H9 (cell line): ENCODE results near the gene NPNT. TPM values are rescaled to one million over a fixed set of nuclear protein-coding genes. Genes with fewer than 3 reads are reported as not detected.

Experiments
- DNase-seq: peaks from one replicate; pipeline ENCODE4 v3.0.0-alpha.2; 2017
- H2AFZ ChIP-seq: one replicate; pipeline ENCODE4 v1.6.1; 2013; ENCODE audit warnings: mild to moderate bottlenecking, low read length, control low read depth, moderate library complexity
- H2AK5ac ChIP-seq: 2 replicates; pipeline ENCODE4 v1.6.1; 2013; ENCODE audit warnings: low read length, control low read depth, mixed read lengths; ENCODE audit not compliant: insufficient read length
- H2BK120ac ChIP-seq: one replicate; pipeline ENCODE4 v1.6.1; 2013; ENCODE audit warnings: low read depth, mild to moderate bottlenecking, low read length, control low read depth, inconsistent platforms; ENCODE audit not compliant: poor library complexity, severe bottlenecking
- H2BK12ac ChIP-seq: 2 replicates; pipeline ENCODE4 v1.6.1; 2013; ENCODE audit warnings: low read length, control low read depth, mixed read lengths, low read depth; ENCODE audit not compliant: insufficient read length
- H2BK15ac ChIP-seq: 2 replicates; pipeline ENCODE4 v1.6.1; 2013; ENCODE audit warnings: low read depth, low read length, control low read depth
- H2BK20ac ChIP-seq: one replicate; pipeline ENCODE4 v1.6.1; 2013; ENCODE audit warnings: low read depth, mild to moderate bottlenecking, low read length, control low read depth, inconsistent platforms; ENCODE audit not compliant: poor library complexity, severe bottlenecking
- H2BK5ac ChIP-seq: 2 replicates; pipeline ENCODE4 v1.6.1; 2013; ENCODE audit warnings: low read length, control low read depth, mixed read lengths; ENCODE audit not compliant: insufficient read length
- H3K14ac ChIP-seq: 2 replicates; pipeline ENCODE4 v1.6.1; 2013; ENCODE audit warnings: low read length, control low read depth; ENCODE audit not compliant: insufficient read depth
- H3K18ac ChIP-seq: 2 replicates; pipeline ENCODE4 v1.6.1; 2013; ENCODE audit warnings: low read depth, mild to moderate bottlenecking, mixed read lengths, low read length, control low read depth; ENCODE audit not compliant: insufficient read length
- H3K23ac ChIP-seq: 2 replicates; pipeline ENCODE4 v1.6.1; 2013; ENCODE audit warnings: low read length, control low read depth, mixed read lengths, low read depth; ENCODE audit not compliant: insufficient read length
- H3K23me2 ChIP-seq: 2 replicates; pipeline ENCODE4 v1.6.1; 2013; ENCODE audit warnings: low read depth, mild to moderate bottlenecking, mixed read lengths, low read length, control low read depth; ENCODE audit not compliant: insufficient read length, poor library complexity, severe bottlenecking
- H3K27ac ChIP-seq: 2 replicates; pipeline ENCODE4 v1.5.1; 2013; ENCODE audit warnings: low read length, control low read depth, mixed read lengths, low read depth; ENCODE audit not compliant: insufficient read length
- H3K27me3 ChIP-seq: 2 replicates; pipeline ENCODE4 v1.6.1; 2013; ENCODE audit warnings: low read length, control low read depth, inconsistent platforms; ENCODE audit not compliant: insufficient read depth
- H3K4ac ChIP-seq: 2 replicates; pipeline ENCODE4 v1.6.1; 2013; ENCODE audit warnings: low read depth, mild to moderate bottlenecking, control low read depth, inconsistent platforms, low read length, moderate library complexity
- H3K4me1 ChIP-seq: 2 replicates; pipeline ENCODE4 v1.6.1; 2013; ENCODE audit warnings: low read length, control low read depth, inconsistent platforms; ENCODE audit not compliant: insufficient read depth
- H3K4me2 ChIP-seq: 2 replicates; pipeline ENCODE4 v1.6.1; 2013; ENCODE audit warnings: low read length, control low read depth, mixed read lengths; ENCODE audit not compliant: insufficient read length, insufficient read depth
- H3K56ac ChIP-seq: 2 replicates; pipeline ENCODE4 v1.6.1; 2013; ENCODE audit warnings: low read depth, mild to moderate bottlenecking, mixed read lengths, low read length, control low read depth; ENCODE audit not compliant: insufficient read length
- H3K79me1 ChIP-seq: 2 replicates; pipeline ENCODE4 v1.6.1; 2013; ENCODE audit warnings: low read depth, mild to moderate bottlenecking, moderate library complexity, low read length, control low read depth, inconsistent platforms; ENCODE audit not compliant: insufficient read depth, poor library complexity, severe bottlenecking
- H3K79me2 ChIP-seq: 2 replicates; pipeline ENCODE4 v1.6.1; 2013; ENCODE audit warnings: low read length, control low read depth, inconsistent platforms; ENCODE audit not compliant: insufficient read depth
- H3K9ac ChIP-seq: 2 replicates; pipeline ENCODE4 v1.6.1; 2013; ENCODE audit warnings: low read length, control low read depth, mixed read lengths; ENCODE audit not compliant: insufficient read length; ENCODE audit errors: extremely low read depth
- H3K9me3 ChIP-seq: one replicate; pipeline ENCODE4 v1.6.1; 2013; ENCODE audit warnings: low read depth, low read length, inconsistent platforms; ENCODE audit not compliant: control insufficient read depth
- H3T11ph ChIP-seq: one replicate; pipeline ENCODE4 v1.6.1; 2013; ENCODE audit warnings: mild to moderate bottlenecking, low read length, control low read depth, inconsistent platforms
- H4K20me1 ChIP-seq: one replicate; pipeline ENCODE4 v1.6.1; 2013; ENCODE audit not compliant: control insufficient read depth, insufficient read length, insufficient read depth
- H4K5ac ChIP-seq: 2 replicates; pipeline ENCODE4 v1.6.1; 2013; ENCODE audit warnings: low read depth, mild to moderate bottlenecking, mixed read lengths, low read length, control low read depth; ENCODE audit not compliant: insufficient read length
- H4K8ac ChIP-seq: replicated peaks from 2 replicates; pipeline ENCODE4 v1.6.1; 2013; ENCODE audit warnings: low read length, control low read depth, mixed read lengths, low read depth; ENCODE audit not compliant: insufficient read length
- H4K91ac ChIP-seq: 2 replicates; pipeline ENCODE4 v1.6.1; 2013; ENCODE audit warnings: low read depth, mild to moderate bottlenecking, moderate library complexity, mixed read lengths, low read length, control low read depth; ENCODE audit not compliant: insufficient read length
- H3K27ac Mint-ChIP-seq, 3 experiments: 2 replicates in 2 of 3; 3 replicates in 1 of 3; pipeline ENCODE4 v1.8.0; 2020 to 2021; ENCODE audit warnings: mixed read lengths in 3 of 3, mild to moderate bottlenecking in 1 of 3, moderate library complexity in 1 of 3
- H3K27me3 Mint-ChIP-seq: 2 replicates; pipeline ENCODE4 v1.8.0; 2021; ENCODE audit warnings: low read depth, mild to moderate bottlenecking, moderate library complexity, mixed read lengths
- H3K36me3 Mint-ChIP-seq, 3 experiments: 2 replicates in 2 of 3; 3 replicates in 1 of 3; pipeline ENCODE4 v1.8.0; 2020 to 2021; ENCODE audit warnings: low read depth in 3 of 3, mixed read lengths in 3 of 3; ENCODE audit not compliant: insufficient read depth in 1 of 3
- H3K4me1 Mint-ChIP-seq, 2 experiments: 2 replicates each; pipeline ENCODE4 v1.8.0; 2020; ENCODE audit warnings: mixed read lengths in 2 of 2
- H3K4me3 Mint-ChIP-seq, 2 experiments: 2 replicates in 1 of 2; 3 replicates in 1 of 2; pipeline ENCODE4 v1.8.0; 2020 to 2021; ENCODE audit warnings: mild to moderate bottlenecking in 2 of 2, mixed read lengths in 2 of 2, moderate library complexity in 1 of 2
- H3K9me3 Mint-ChIP-seq, 2 experiments: 2 replicates in 1 of 2; 3 replicates in 1 of 2; pipeline ENCODE4 v1.8.0; 2020; ENCODE audit warnings: mild to moderate bottlenecking in 2 of 2, mixed read lengths in 2 of 2, moderate library complexity in 1 of 2
- CTCF ChIP-seq: fragments of 200-600 bp; sonication (generic); conservative IDR thresholded peaks from 3 replicates; pipeline ENCODE4 v1.8.0; 2021; ENCODE audit warnings: antibody characterized with exemption, mild to moderate bottlenecking
- WGBS: extraction: QIAGEN DNeasy Blood & Tissue Kit; methylation state at CpG from one replicate; pipeline ENCODE4 v1.1.7; 2013; ENCODE audit warnings: missing lambda C conversion rate, low lambda C conversion rate, mixed read lengths; ENCODE audit not compliant: insufficient read length; ENCODE audit errors: extremely low coverage; 5-methylcytosine and 5-hydroxymethylcytosine counted together
- total RNA-seq: library from RNA; stranded (reverse); gene quantifications from 2 replicates; pipeline ENCODE4 v1.2.1, GENCODE V29; 2021

The NPNT gene
- total RNA-seq, 1 experiment from 2014 or later = 0.37 TPM

- Histone ChIP-seq H4K91ac (no peak overlapping the region), H3K79me2 (no peaks in the 10 kb centered on the region), H3K79me1 (no peaks in the 10 kb centered on the region), H3K23ac (no peak overlapping the region), H3K4ac (no peak overlapping the region), H3K27me3 (no peaks in the 10 kb centered on the region), H2BK15ac (no peak overlapping the region), H3K4me1 (no peaks in the 10 kb centered on the region), H4K5ac (no peak overlapping the region), H2BK5ac (no peak overlapping the region), H2BK120ac (no peak overlapping the region), H2BK20ac (no peak overlapping the region), H3K14ac (no peak overlapping the region), H3K27ac (no peak overlapping the region), H3K4me2 (no peak overlapping the region), H2AK5ac (no peak overlapping the region), H2AFZ (no peak overlapping the region), H3K9me3 (no peaks in the 10 kb centered on the region), H3K18ac (no peak overlapping the region), H4K8ac (no peak overlapping the region), H3K9ac (no peak overlapping the region), H2BK12ac (no peak overlapping the region), H3K23me2 (no peaks in the 10 kb centered on the region), H3K56ac (no peak overlapping the region), H4K20me1 (no peaks in the 10 kb centered on the region), H3T11ph (no peak overlapping the region)
- TF ChIP-seq CTCF = no peak
- H3K27me3 Mint-ChIP-seq = no peaks in the 10 kb centered on the region; the same call in 1 of the 2 replicates
- H3K4me3 Mint-ChIP-seq = no peak overlapping the region
- H3K36me3 Mint-ChIP-seq = no peaks in the 10 kb centered on the region
- H3K4me1 Mint-ChIP-seq = peaks cover 10 to 12% of the 10 kb centered on the region in 2 experiments
- H3K27ac Mint-ChIP-seq = no peak overlapping the region
- WGBS = no CpG with 5 or more reads among the region's 2 CpGs
- no peak for DNase-seq
- no peaks in the 10 kb centered on the region; a peak in 1 of 5 replicates for H3K9me3 Mint-ChIP-seq
These were observed 14.6 kb downstream of the NPNT start for GRCh38 chr4:105909787-105910281.
